NCI-H1092 (cell line): ENCODE measurements around the gene DVL3.
A peak's percentile ranks its signal among the peaks of the same experiment; 100 is the strongest.
"Not testable (repeated sequence)": the region's sequence is repeated elsewhere in the genome, so short reads cannot be mapped to it uniquely, and the experiment has no call there.

Experiments used
- DNase-seq: peaks from one replicate; lab custom pipeline; 2025; lab: John Stamatoyannopoulos, UW

DVL3 gene

DNA sequence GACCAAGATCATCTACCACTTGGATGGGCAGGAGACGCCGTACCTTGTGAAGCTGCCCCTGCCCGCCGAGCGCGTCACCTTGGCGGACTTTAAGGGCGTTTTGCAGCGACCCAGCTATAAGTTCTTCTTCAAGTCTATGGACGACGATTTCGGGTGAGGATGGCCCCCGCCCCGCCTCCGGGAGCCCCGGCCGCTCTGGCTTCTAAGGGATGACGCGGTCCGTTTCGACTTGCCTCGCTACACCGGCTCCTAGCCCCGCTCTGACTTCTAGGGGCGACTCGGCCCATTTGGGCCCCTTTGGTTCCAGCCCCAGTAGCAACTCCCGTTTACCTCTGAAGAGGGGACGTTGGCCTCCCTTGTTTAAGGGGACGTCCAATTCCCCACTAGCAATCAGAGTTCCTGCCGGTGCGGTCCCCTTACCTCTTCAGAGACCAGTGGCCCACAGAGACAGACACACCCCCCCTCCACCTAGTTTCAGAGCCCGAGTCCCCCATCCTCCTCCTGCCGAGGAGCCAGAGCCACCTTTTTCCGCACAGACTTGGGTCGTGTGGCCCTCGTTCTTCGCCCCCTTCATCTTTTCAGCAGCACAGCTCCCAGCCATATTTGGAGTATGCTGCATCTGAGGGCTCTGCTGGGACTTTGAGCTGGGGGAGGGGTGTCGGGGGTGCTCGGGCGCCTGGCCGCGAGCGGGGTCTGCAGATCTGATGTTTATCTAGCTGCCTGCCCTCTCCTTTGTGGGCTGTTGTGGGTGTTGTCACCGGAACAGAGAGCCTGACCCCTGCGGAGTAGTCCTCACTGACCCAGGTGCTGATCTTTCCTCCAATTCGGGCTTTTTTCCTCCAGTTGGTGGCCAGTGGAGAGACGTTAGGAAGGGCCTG lies 706 bp downstream of the DVL3 start:
- no peak for DNase-seq

GRCh38 chr3:184156522-184156955 lies 1.4 kb downstream of the DVL3 start:
- peak; percentile 18 for DNase-seq

- no peak for DNase-seq
These were observed 2.0 kb downstream of the DVL3 start for GRCh38 chr3:184157206-184157605.

- no peak for DNase-seq
These were observed 3.2 kb downstream of the DVL3 start for GRCh38 chr3:184158404-184158803.

DNA sequence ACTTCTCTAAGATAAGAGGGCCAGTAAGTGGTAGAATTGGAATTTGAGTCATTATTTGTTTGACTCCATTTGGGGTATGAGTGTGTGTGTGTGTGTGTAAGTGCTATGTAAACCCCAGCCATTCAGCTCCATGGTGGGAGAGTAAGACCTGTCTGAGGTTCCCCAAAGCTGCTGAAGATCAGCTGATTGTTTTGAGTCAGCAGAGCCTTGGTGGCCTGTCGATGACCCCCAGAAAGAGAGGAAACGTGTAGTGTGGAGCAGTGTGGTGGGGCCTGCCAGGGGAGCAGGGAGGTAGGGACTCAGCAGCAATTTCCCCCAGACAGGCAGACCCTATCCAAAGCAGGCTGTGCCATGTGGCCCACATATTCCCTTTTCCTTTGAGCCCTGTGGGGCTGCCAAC lies 5.3 kb downstream of the DVL3 start:
- no peak for DNase-seq

DNA sequence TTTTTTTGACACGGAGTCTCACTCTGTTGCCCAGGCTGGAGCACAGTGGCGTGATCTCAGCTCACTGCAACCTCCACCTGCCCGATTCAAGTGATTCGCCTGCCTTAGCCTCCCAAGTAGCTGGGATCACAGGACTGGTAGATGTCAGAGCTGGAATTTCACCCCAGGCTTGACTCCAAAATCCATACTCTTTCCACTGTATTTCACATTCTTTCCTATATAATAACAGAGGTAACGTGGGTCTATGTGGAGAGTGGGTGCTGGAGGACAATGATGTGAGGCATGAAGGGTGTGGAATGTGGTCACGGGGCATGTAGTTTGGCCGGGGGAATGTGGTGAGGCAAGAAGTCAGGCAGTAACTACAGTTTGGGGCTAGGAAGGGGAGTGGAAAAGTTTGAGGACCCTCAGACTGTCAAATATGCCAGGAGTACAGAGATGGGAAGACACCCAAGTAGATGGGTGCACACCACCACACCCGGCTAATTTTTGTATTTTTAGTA lies 7.4 kb downstream of the DVL3 start:
- DNase-seq = not testable (repeated sequence)

- no peak for DNase-seq
These were observed 9.6 kb downstream of the DVL3 start for GRCh38 chr3:184164648-184165330.

- no peak for DNase-seq
These were observed 10.4 kb downstream of the DVL3 start for GRCh38 chr3:184165543-184165942.

DNA sequence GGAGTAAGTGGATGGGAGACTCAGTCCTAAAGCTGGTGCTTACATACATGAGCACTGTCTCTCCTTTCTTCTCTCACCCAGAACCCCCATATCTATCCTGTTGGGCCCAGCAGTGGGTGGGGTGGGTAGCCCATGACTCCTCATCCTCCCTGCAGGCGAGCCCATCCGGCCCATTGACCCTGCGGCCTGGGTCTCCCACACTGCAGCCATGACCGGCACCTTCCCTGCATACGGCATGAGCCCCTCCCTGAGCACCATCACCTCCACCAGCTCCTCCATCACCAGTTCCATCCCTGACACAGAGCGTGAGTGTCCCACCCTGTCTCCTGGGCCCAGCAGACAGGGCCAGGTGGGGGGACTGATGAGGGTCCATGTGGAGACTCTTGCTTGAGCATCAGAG lies 11.5 kb downstream of the DVL3 start:
- DNase-seq = no peak

GRCh38 chr3:184167786-184168185 lies 12.6 kb downstream of the DVL3 start:
- no peak for DNase-seq

DNA sequence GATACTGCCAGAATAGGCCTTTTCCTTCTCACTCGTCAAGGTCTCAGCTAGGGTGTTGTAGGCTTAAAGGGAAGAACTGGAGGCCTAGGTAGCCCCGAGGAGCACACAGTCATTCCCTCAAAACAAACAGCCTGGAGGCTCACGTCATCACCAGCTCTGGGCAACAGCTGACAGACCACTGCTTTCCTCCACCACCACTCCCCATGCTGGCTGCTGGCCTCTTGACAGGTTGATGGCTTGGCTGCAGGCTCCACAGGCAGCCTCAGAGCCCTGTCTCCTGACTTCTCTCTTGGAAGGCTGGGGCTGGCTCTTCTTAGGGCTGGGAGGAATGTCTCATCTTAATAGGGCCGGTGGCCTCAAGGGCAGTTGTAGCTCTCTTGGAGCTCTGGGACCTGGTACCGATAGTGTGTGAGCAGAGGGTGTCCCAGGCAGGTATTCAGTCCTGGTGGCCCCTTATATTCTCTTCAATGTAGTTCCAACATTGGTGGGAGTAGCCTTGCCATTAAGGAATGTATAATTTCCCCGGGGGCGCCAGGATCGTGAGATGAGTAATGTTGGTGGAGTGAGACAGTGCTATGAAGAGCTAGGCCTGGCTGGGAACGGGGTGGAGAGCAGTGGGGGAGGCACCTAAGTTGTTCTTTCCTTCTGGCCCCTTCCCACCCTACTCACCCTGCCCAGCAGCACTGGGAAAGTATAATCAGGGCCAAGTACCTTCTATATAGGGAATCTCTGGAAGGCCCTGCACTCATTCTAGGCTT lies 13.4 kb downstream of the DVL3 start:
- no peak for DNase-seq

DNA sequence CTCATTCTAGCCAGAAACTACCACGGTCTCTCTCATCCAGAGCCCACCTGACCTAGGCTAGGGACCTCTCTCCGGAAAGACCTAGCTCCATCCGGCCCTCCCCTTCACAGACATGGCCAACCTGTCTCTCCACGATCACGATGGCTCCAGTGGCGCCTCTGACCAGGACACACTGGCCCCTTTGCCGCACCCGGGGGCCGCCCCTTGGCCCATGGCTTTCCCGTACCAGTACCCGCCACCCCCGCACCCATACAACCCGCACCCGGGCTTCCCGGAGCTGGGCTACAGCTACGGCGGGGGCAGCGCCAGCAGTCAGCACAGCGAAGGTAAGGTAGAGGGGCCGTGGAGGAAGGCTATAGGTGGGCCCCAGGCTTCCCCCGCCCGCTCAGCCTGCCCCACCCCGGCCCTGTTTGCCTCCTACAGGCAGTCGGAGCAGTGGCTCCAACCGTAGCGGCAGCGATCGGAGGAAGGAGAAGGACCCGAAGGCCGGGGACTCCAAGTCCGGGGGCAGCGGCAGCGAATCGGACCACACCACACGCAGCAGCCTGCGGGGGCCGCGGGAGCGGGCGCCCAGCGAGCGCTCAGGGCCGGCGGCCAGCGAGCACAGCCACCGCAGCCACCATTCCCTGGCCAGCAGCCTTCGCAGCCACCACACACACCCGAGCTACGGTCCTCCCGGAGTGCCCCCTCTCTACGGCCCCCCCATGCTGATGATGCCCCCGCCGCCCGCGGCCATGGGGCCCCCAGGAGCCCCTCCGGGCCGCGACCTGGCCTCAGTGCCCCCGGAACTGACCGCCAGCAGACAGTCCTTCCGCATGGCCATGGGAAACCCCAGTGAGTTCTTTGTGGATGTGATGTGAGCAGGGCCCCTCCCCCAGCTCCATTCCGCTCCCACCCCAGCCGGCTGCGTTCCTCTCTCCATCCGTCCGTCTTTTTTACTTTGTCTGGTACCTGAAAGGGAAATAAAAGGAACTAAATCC lies 15.0 kb downstream of the DVL3 start:
- DNase-seq = no peak

- no peak for DNase-seq
These were observed 16.4 kb downstream of the DVL3 start for GRCh38 chr3:184171562-184171961.

- no peak for DNase-seq
These were observed 17.6 kb downstream of the DVL3 start for GRCh38 chr3:184172681-184173373.

DNA sequence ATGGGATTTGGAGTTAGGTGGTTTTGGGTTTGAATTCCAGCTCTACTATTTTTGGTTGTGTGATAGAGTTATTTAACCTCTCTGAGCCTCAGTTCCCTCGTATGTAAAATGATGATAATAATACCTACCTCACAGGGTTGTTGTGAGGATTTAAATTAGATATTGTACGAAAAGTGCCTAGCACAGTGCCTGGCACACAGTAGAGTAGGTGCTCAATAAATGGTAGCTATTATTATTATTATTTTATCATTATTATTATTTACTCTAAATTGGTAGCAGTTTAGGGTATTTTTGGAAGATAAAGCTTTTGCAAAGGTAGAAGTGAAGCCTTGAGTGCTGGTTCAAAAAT lies 18.2 kb downstream of the DVL3 start:
- DNase-seq = no peak

GRCh38 chr3:184174284-184174645 lies 19.1 kb downstream of the DVL3 start:
- no peak for DNase-seq

- peak; percentile 98 for DNase-seq
These were observed 19.7 kb downstream of the DVL3 start, which contains the start of gene AP2M1 for GRCh38 chr3:184174646-184175492. Gene AP2M1 (plus strand): TSS chr3:184174855. CDS start chr3:184176994, 2,139 bp downstream.

DNA sequence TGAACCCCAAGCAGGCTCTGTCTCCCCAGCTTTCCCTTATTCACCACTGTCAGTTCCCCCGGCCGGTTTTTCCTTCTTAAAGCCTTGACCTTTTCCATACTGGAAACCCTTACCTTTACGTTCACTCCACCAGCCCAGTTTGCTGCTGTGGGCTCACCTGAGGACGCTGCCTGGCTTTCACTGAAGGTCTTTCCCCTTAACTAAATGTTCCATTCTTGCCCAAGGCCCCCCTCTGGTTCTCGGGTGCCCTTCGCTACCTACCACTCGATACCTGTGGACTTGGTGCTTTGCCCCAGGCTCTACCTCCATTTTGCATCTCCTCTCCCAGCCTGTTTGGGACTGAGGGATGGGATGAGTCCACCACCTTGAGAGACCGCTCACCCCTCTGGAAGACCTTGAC lies 20.3 kb downstream of the DVL3 start:
- no peak for DNase-seq

GRCh38 chr3:184175981-184176376 lies 20.8 kb downstream of the DVL3 start:
- DNase-seq = no peak
